ENCODE results near the gene FAR2.

DNA sequence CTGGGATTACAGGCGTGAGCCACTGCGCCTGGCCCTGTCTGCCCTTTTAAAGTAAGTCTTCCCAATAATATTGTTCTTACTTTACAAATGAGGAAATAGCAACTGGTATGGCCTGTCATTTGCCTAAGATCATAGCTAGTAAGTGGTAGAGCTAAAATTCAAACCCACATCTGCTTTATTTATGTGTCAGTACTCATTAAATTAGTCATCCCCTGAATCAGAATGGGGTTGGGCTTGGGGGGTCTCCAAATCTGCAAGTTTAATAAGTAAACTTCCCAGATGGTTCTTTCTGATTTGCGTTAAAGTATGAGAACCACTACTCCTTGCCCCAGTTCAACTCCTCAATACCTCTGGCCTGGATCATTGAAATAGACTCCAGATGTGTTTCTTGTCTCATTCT lies 96.2 kb downstream of the FAR2 start:
- TF ChIP-seq, protein P1, sequence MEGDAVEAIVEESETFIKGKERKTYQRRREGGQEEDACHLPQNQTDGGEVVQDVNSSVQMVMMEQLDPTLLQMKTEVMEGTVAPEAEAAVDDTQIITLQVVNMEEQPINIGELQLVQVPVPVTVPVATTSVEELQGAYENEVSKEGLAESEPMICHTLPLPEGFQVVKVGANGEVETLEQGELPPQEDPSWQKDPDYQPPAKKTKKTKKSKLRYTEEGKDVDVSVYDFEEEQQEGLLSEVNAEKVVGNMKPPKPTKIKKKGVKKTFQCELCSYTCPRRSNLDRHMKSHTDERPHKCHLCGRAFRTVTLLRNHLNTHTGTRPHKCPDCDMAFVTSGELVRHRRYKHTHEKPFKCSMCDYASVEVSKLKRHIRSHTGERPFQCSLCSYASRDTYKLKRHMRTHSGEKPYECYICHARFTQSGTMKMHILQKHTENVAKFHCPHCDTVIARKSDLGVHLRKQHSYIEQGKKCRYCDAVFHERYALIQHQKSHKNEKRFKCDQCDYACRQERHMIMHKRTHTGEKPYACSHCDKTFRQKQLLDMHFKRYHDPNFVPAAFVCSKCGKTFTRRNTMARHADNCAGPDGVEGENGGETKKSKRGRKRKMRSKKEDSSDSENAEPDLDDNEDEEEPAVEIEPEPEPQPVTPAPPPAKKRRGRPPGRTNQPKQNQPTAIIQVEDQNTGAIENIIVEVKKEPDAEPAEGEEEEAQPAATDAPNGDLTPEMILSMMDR (optimal IDR thresholded peaks at IDR 0.05 in 1 of 3, IDR thresholded peaks at IDR 0.05 in 1 of 3, conservative IDR thresholded peaks at IDR 0.05 in 1 of 3; ENCODE audit: extremely low read depth in 1 of 3, insufficient read depth in 2 of 3, low read length in 3 of 3) = no peak
- no peak for TF ChIP-seq EZH2 (IDR thresholded peaks at IDR 0.05; ENCODE audit: low read length)

All from keratinocyte (primary cell).